HG03135 (cell line): ENCODE data around the gene HAUS6.
A peak's percentile ranks its signal among the peaks of the same experiment; 100 is the strongest.
"Not testable (repeated sequence)": the region's sequence is repeated elsewhere in the genome, so short reads cannot be mapped to it uniquely, and the experiment has no call there.

Source experiments
- ATAC-seq: cut with Tn5 transposase; IDR thresholded peaks from one replicate; pipeline ENCODE4 v1.9.1; 2021; ENCODE audit warnings: mild to moderate bottlenecking, moderate library complexity; ENCODE audit not compliant: unreplicated experiment

Gene HAUS6

DNA sequence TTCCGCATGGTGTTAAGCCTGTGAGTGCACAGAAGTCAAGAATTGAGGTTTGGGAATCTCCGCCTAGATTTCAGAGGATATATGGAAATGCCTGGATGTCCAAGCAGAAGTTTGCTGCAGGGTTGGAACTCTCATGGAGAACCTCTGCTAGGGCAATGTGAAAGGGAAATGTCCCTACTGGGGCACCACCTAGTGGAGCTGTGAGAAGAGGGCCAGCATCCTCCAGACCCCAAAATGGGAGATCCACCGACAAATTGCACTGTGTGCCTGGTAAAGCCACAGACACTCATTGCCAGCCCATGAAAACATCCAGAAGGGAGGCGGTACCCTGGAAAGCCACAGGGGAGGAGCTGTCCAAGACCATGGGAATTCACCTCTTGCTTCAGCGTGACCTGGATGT, 66.1 kb downstream of the HAUS6 start:
- no peak for ATAC-seq

GRCh38 chr9:19033015-19033414, 69.7 kb downstream of the HAUS6 start, which contains the start of gene SAXO1:
SAXO1 (minus strand) TSS chr9:19033209; CDS start chr9:19032908, 301 bp downstream.
- ATAC-seq, result no peak

GRCh38 chr9:19032406-19032805, 70.3 kb downstream of the HAUS6 start:
- ATAC-seq, result no peak

GRCh38 chr9:19030899-19031298, 71.8 kb downstream of the HAUS6 start:
- ATAC-seq, result no peak

- peak; percentile 70 for ATAC-seq
These were observed 73.8 kb downstream of the HAUS6 start for GRCh38 chr9:19028835-19029451.

DNA sequence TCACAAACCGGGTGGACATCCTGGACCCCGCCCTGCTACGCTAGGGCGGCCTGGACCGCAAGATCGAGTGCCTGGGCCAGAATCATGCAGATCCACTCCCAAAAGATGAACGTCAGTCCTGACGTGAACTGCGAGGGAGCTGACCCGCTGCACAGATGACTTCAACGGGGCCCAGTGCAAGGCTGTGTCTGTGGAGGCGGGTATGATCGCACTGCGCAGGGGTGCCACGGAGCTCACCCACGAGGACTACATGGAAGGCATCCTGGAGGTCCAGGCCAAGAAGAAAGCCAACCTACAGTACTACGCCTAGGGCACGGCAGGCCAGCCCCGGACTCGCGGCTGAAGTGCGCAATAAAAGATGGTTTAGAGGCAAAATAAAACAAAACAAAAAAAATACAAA, 74.9 kb downstream of the HAUS6 start:
- ATAC-seq, result no peak

DNA sequence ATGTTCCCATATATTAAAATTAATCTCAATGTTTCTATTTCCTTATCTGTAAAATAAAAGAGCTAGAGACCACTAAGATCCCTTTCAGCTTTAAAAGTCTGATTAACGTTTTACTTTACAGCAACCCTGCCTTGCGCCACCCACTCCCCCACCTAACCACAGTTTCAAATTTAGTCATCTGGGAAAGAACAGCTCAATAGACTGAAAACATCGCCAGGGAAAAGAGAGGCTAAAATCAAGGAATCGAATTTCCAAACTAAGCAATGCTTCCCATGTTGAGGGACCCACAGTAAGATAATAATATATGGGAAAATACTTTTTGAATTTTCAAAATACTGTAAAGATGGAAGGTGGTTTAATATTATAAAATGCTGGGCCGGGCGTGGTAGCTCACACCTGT, 76.3 kb downstream of the HAUS6 start:
- ATAC-seq, result no peak

- no peak for ATAC-seq
These were observed 79.6 kb downstream of the HAUS6 start for GRCh38 chr9:19023078-19023477.

DNA sequence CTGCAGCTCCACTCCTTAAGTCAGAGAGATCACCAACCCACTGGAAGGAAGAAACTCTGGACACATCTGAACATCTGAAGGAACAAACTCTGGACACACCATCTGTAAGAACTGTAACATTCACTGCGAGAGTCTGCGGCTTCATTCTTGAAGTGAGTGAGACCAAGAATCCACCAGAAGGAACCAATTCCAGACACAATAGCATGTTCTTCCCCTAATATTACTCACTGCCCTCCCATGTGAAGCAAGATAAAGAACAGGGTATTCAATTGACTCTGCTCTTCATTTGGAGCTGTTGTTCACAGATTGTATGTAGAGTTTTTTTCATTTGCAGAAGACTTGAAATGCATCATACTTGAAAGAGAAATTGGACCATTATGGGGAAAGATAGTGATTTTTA, 80.5 kb downstream of the HAUS6 start:
- ATAC-seq, result no peak

DNA sequence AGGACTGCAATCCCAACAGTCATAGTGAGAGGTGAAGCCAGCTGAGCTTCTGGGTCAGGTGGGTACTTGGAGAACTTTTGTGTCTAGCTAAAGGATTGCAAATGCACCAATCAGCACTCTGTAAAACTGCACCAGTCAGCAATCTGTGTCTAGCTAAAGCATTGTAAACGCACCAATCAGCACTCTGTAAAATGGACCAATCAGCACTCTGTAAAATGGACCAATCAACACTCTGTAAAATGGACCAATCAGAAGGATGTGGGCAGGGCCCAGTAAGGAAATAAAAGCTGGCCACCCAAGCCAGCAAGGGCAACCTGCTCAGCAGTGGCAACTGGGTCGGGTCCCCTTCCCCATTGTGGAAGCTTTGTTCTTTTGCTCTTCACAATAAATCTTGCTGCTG, 81.1 kb downstream of the HAUS6 start:
- ATAC-seq, result not testable (repeated sequence)

- ATAC-seq, result no peak
These were observed 81.7 kb downstream of the HAUS6 start for GRCh38 chr9:19020886-19021455.

DNA sequence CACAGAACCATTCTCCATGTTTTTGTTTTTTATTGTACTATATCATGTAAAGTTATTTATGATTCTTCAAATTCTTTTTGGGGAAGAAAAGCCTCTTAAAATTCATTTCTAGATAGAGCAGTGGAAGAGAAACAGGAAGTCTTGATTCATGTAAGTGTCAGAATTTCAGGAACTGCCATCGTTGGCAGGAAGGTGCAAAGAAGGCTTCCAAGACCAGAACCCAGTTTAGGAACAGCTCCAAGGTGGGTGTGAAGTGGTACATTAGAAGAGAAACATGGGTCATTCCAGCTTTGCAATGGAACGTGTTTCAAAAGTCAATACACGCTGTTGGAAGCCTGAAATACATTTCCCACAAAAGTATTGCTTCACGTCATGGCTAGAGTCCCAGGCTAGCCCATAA, 84.5 kb downstream of the HAUS6 start:
- ATAC-seq, result no peak

DNA sequence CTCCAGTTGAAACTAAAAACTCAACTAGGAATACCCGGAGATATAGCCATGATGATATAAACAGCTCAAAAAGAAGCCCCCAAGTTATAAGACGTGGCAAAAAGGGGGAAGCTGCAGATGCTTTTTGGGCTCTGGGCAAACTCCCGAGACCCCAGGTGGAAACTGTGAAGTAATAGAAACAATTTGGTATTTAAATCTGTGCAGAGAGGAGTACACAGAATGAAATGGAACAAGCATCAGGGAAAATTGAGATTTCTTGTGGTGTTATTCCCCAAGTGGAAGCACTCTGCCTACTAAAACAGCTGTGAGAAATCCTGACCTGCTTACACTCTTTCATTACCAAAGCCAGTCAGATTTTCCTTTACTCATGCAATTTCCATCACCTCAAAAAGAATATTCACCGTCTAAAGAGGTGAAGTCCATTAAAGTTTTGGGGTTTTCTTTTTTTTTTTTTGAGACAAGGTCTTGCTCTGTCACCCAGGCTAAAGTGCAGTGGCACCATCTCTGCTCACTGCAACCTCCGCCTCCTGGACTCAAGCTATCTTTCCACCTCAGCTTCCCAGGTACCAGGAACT, 93.2 kb downstream of the HAUS6 start:
- no peak for ATAC-seq
